Right lobe of liver (tissue), 6 donors: ENCODE results near the gene PNLIPRP2. TPM values are rescaled to one million over a fixed set of nuclear protein-coding genes. Genes with fewer than 3 reads are reported as not detected.
A peak's percentile ranks its signal among the peaks of the same experiment; 100 is the strongest.

Source experiments
- ATAC-seq, 4 donors: fragments of 200-7000 bp; cut with Tn5 transposase; one replicate each; pipeline ENCODE4 v1.9.1; 2020; ENCODE audit warnings: mild to moderate bottlenecking in 4 of 4, moderate library complexity in 4 of 4
- DNase-seq, 3 donors: peaks; one replicate each; pipeline ENCODE4 v3.0.0-alpha.2; 2020
- H3K27ac ChIP-seq, 3 donors: fragments of 200-600 bp; one replicate each; pipeline ENCODE4 v1.8.0; 2022
- H3K27me3 ChIP-seq, 2 donors: fragments of 200-600 bp; one replicate each; pipeline ENCODE4 v1.8.0; 2022
- H3K36me3 ChIP-seq, 4 donors: fragments of 200-600 bp; sonication (generic) in 1 of 4; one replicate each; pipeline versions ENCODE4 v1.5.1 to v1.8.0; 2017 to 2022; ENCODE audit warnings: control low read depth in 1 of 4
- H3K4me1 ChIP-seq, 4 donors: fragments of 200-600 bp; sonication (generic) in 1 of 4; one replicate each; pipeline versions ENCODE4 v1.5.1 to v1.8.0; 2017 to 2022; ENCODE audit warnings: control low read depth in 1 of 4
- H3K4me3 ChIP-seq, 3 donors: fragments of 200-600 bp; one replicate each; pipeline ENCODE4 v1.8.0; 2022
- H3K9me3 ChIP-seq, 4 donors: fragments of 200-600 bp; sonication (generic) in 1 of 4; one replicate each; pipeline versions ENCODE4 v1.5.1 to v1.8.0; 2017 to 2022; ENCODE audit warnings: control low read depth in 1 of 4
- POLR2A ChIP-seq: fragments of 450-650 bp; IDR thresholded peaks from one replicate; pipeline ENCODE4 v1.6.1; 2017; ENCODE audit warnings: antibody characterized with exemption, mild to moderate bottlenecking
- WGBS: methylation state at CpG from one replicate; pipeline ENCODE4 v1.1.6; 2018; ENCODE audit warnings: low coverage, low lambda C conversion rate; ENCODE audit not compliant: insufficient coverage; ENCODE audit errors: missing lambda C conversion rate; 5-methylcytosine and 5-hydroxymethylcytosine counted together
- intact Hi-C, 2 donors: fragments of 100-400 bp; cut with DNase I; formaldehyde crosslinking; loops; one replicate each; pipeline versions ENCODE4 v1.11.2 to v1.14.1; 2022
- total RNA-seq, 6 experiments: library from RNA; depleted of rRNA in 2 of 6; stranded (reverse); fragments of >200 nt in 2 of 6; fragmentation: NEBNext Ultra II Directional in 3 of 6; extraction: Animal tissue kit (Norgen Biotek cat#: 25700) in 3 of 6; gene quantifications; one replicate each; pipeline versions ENCODE4 v1.1.0 to v1.2.4, GENCODE V29; 2016 to 2023
- TF ChIP-seq, protein P1 (sequence below), 4 donors: fragments of 200-600 bp in 3 of 4; fragments of 450-650 bp in 1 of 4; IDR thresholded peaks; one replicate each; pipeline versions ENCODE4 v1.5.1 to v1.8.0; 2016 to 2022; ENCODE audit warnings: antibody characterized with exemption in 4 of 4, mild to moderate bottlenecking in 2 of 4
- donor health status: DM: no; HTN: yes; CAD: no.
- donor health status: DM: no; HTN: no; CAD: no.
- donor health status: DM: no; HTN: no; CAD: no.
- donor health status: DM: no; HTN: yes; CAD: no.
- donor health status: DM: no; HTN: yes; CAD: no.

Gene PNLIPRP2
- total RNA-seq, 6 experiments from 2014 or later: not detected

DNA sequence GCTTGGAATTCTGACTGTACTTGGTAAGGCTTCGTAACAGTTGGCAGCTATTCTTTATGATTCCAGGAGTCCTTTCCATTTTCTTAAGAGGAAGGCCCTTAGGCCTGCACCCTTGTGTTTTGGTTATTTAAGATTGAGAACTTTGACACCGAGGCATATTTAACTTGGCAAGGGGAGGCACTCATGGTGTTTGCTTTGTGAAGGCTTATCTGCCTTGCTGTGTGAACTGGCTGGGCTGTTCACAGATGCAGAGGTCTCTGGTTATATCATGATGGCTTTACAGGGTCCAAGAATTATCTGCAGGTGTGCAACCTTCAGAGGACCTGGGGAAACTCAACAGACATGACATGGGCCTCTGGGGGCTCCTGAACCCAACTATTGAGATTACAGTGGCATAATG, 30.8 kb upstream of the PNLIPRP2 start:
- H3K27ac ChIP-seq: no peak overlapping the region
- ATAC-seq: peak; percentile 86 to 90 (median 88)

DNA sequence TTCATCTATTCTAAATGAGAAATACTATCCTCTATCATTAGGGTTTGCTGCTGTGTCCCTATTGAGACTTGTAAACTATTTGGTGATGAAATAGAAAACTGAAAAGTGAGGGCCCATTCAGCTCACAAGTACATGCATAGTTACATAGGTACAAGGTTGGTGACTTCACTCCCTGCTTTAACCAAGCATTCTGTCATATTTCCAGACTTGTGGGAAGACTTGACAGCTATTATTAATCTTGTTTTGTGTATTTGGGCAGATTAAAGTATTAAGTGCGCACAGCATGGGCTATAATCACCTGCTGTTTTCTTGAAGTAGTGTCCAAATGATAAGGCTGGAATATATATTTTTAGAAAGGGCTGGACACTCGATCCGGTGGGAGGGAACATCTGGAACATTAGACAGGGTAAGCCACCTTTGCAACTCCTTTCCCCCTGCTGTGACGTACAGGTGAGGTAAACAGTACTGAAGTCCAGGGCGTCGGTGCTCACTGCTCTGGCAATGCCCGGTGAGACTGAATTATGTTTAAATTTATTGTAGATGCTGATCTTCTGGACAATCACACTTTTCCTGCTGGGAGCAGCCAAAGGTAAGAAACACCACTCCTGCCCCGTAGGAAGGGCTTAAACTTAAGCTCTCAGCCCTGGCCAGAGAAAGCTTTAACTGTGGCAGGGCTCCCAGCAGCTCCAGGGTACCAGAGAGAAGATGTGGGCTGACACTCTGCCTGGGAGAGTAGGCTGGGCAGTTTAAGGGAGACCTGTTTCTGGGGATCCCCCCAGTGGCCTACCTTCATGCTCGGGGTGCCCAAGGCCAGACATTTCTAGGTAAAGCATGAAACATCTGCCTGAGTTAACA, 29.9 kb upstream of the PNLIPRP2 start, which contains the start of gene PNLIPRP1:
TSS of gene PNLIPRP1 (plus strand) at position 370 of the 855 bp plus-strand sequence. CDS start at position 541, 171 bp downstream.
- H3K27me3 ChIP-seq: peaks cover 3 to 6% of the 10 kb centered on the region in 2 donors
- H3K36me3 ChIP-seq: no peaks in the 10 kb centered on the region
- TF ChIP-seq, protein P1, sequence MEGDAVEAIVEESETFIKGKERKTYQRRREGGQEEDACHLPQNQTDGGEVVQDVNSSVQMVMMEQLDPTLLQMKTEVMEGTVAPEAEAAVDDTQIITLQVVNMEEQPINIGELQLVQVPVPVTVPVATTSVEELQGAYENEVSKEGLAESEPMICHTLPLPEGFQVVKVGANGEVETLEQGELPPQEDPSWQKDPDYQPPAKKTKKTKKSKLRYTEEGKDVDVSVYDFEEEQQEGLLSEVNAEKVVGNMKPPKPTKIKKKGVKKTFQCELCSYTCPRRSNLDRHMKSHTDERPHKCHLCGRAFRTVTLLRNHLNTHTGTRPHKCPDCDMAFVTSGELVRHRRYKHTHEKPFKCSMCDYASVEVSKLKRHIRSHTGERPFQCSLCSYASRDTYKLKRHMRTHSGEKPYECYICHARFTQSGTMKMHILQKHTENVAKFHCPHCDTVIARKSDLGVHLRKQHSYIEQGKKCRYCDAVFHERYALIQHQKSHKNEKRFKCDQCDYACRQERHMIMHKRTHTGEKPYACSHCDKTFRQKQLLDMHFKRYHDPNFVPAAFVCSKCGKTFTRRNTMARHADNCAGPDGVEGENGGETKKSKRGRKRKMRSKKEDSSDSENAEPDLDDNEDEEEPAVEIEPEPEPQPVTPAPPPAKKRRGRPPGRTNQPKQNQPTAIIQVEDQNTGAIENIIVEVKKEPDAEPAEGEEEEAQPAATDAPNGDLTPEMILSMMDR (IDR thresholded peaks at IDR 0.05): no peak
- H3K4me1 ChIP-seq: peaks cover 0 to 4% (median 1%) of the 10 kb centered on the region in 4 donors
- H3K9me3 ChIP-seq: no peaks in the 10 kb centered on the region
- no peak within 1 kb of the TSS for H3K4me3 ChIP-seq
- DNase-seq: no peak
- WGBS: 51% methylated on average over 7 of the region's 9 CpGs
- intact Hi-C loops: no loop called here
- ATAC-seq: no peak
- no peak within 1 kb of the TSS for H3K27ac ChIP-seq

More for the DNA sequence above, 30.8 kb upstream of the PNLIPRP2 start:
- DNase-seq: no peak
- no peak for TF ChIP-seq POLR2A
- TF ChIP-seq, protein P1 (IDR thresholded peaks at IDR 0.05): no peak
- H3K36me3 ChIP-seq: no peaks in the 10 kb centered on the region
- peaks cover 0 to 4% (median 1%) of the 10 kb centered on the region in 4 donors for H3K4me1 ChIP-seq
- H3K4me3 ChIP-seq: no peak overlapping the region
- H3K9me3 ChIP-seq: no peaks in the 10 kb centered on the region
- H3K27me3 ChIP-seq: peaks cover 3 to 6% of the 10 kb centered on the region in 2 donors
- intact Hi-C loops: no loop called here
- WGBS: 35% methylated on average over 2 of the region's 2 CpGs

DNA sequence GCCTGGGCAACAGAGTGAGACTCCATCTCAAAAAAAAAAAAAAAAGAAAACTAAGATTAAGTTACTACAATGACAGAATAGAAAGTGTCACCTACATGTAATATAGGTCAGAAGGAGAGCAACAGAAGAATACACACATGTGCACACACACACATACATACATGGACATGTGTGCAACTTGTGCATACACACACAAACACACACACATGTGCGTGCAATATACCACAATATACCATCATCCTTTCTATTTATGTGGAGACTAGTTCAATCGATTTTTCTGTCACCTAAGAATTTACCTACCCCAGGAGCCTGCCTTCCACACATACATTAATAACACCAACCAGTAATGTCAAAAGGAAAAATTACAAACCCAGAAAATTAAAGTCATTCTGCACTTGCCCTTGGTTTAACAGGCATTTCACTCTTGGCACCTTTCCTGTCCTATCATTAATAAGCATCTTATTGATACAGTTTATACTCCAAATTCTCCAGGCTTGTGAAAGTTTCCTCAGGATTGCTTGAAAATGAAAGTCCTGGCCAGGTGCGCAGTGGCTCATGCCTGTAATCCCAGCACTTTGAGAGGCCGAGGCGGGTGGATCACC, 27.5 kb upstream of the PNLIPRP2 start:
- Histone ChIP-seq H3K4me1 (peaks cover 0 to 3% (median under 1%) of the 10 kb centered on the region in 4 donors), H3K4me3 (no peak overlapping the region), H3K27me3 (no peaks in the 10 kb centered on the region), H3K27ac (no peak overlapping the region), H3K9me3 (no peaks in the 10 kb centered on the region), H3K36me3 (no peaks in the 10 kb centered on the region)
- ATAC-seq (no peak), DNase-seq (no peak)
- WGBS: 62% methylated on average over 5 of the region's 5 CpGs
- intact Hi-C loops: no loop called here
- no peak for TF ChIP-seq POLR2A
- TF ChIP-seq, protein P1 (IDR thresholded peaks at IDR 0.05): no peak

DNA sequence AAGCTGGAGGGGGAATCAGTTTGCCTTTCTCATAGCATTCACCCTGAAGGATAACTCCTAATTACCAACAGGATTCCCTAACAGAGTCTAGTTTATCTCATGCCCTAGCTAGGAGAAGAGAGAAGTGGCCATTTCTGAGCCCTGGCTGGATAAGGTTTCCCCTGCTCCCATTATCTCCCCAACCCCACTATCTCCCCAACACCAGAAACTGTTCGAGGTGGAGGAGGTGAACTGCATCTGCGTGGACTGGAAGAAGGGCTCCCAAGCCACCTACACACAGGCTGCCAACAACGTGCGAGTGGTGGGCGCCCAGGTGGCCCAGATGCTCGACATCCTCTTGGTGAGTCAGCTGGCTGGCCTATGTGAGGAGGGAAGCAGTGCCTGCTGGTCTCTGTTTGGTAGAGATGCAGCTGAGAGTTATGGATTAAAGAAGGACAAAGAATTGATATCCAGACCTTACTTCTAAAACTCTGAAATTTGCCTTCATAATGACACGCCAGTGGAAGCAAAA, 26.2 kb upstream of the PNLIPRP2 start:
- no peak for TF ChIP-seq POLR2A
- TF ChIP-seq, protein P1 (IDR thresholded peaks at IDR 0.05): no peak
- 76% methylated on average over 2 of the region's 7 CpGs for WGBS
- Histone ChIP-seq H3K36me3 (no peaks in the 10 kb centered on the region), H3K4me3 (no peak overlapping the region), H3K4me1 (peaks cover 0 to 3% (median 0%) of the 10 kb centered on the region in 4 donors), H3K9me3 (no peaks in the 10 kb centered on the region), H3K27me3 (no peaks in the 10 kb centered on the region), H3K27ac (no peak overlapping the region)
- ATAC-seq (no peak), DNase-seq (no peak)
- intact Hi-C loops: no loop called here
